Small intestine (tissue), 7 donors: ENCODE measurements around the gene COL23A1. TPM values are rescaled to one million over a fixed set of nuclear protein-coding genes. Genes with fewer than 3 reads are reported as not detected.

ENCODE experiments used
- DNase-seq, 2 donors: peaks; one replicate each; pipeline versions ENCODE4 v3.0.0 to v3.0.0-alpha.2; 2013
- FAIRE-seq: peaks from 2 replicates; lab custom pipeline; 2012; peaks lifted over from hg19 to GRCh38; lab: Jason Lieb, UNC
- H3K27ac ChIP-seq, 3 donors: one replicate each; pipeline ENCODE4 v1.5.1; 2013; ENCODE audit warnings: low read length in 2 of 3, mild to moderate bottlenecking in 2 of 3, control low read depth in 1 of 3, inconsistent platforms in 1 of 3, low read depth in 1 of 3, moderate library complexity in 1 of 3
- H3K27me3 ChIP-seq, 3 donors: one replicate each; pipeline ENCODE4 v1.6.1; 2013; ENCODE audit warnings: low read length in 3 of 3, inconsistent platforms in 1 of 3; ENCODE audit not compliant: control insufficient read depth in 3 of 3, insufficient read depth in 3 of 3
- H3K36me3 ChIP-seq, 3 donors: one replicate each; pipeline ENCODE4 v1.6.1; 2013; ENCODE audit warnings: low read length in 3 of 3, inconsistent platforms in 1 of 3, low read depth in 1 of 3, mild to moderate bottlenecking in 1 of 3, moderate library complexity in 1 of 3; ENCODE audit not compliant: control insufficient read depth in 3 of 3, insufficient read depth in 2 of 3
- H3K4me1 ChIP-seq, 3 donors: one replicate each; pipeline ENCODE4 v1.6.1; 2013; ENCODE audit warnings: low read length in 2 of 3, inconsistent platforms in 1 of 3, low read depth in 1 of 3, mild to moderate bottlenecking in 1 of 3, moderate library complexity in 1 of 3; ENCODE audit not compliant: control insufficient read depth in 3 of 3, insufficient read depth in 2 of 3
- H3K4me3 ChIP-seq, 3 donors: one replicate each; pipeline ENCODE4 v1.5.1; 2013; ENCODE audit warnings: low read length in 3 of 3, control low read depth in 1 of 3, inconsistent platforms in 1 of 3, low read depth in 1 of 3, mild to moderate bottlenecking in 1 of 3, moderate library complexity in 1 of 3
- H3K9me3 ChIP-seq, 2 donors: one replicate each; pipeline ENCODE4 v1.6.1; 2013; ENCODE audit warnings: low read depth in 1 of 2, low read length in 1 of 2; ENCODE audit not compliant: control insufficient read depth in 2 of 2, insufficient read depth in 1 of 2
- WGBS, 3 donors: extraction: QIAGEN DNeasy Blood & Tissue Kit; methylation state at CpG; one replicate each; pipeline ENCODE4 v1.1.7; 2013; 5-methylcytosine and 5-hydroxymethylcytosine counted together
- polyA plus RNA-seq, 4 donors: library from polyadenylated mRNA; stranded (reverse) in 3 of 4; unstranded in 1 of 4; fragments of 200-250 nt in 3 of 4; fragments of 120-200 nt in 1 of 4; gene quantifications; one replicate each; pipeline versions ENCODE4 v1.2.1 to v1.2.3, GENCODE V29; 2013
- donor health status: healthy with polysubstance abuse.
- donor health status: control.
- donor health status: control.
- donor health status: Bipolar disorder and iron deficiency.
- donor health status: healthy.

The COL23A1 gene
- polyA plus RNA-seq, 4 donors = 1.4 to 3.2 (median 1.6) TPM; not detected in 1

DNA sequence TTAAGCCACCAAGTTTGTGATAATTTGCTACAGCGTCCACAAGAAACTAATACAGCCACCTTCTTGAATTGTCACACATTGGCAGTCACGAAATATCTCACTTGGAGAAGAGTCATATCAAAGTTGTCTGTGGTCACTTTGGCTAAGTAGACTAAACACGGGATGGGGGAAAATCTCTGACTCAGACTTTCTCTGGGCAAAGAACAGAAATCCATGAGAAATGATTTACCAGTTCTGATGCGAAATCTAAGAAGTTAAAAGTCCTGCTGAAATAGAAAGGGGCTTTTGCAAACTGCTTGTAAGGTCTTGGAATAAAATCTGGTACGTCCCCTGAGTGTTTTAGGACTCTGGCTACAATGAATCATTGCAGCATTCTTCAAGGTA is 158.4 kb downstream of the COL23A1 start:
- H3K27ac ChIP-seq = no peak overlapping the region
- no peak for FAIRE-seq

DNA sequence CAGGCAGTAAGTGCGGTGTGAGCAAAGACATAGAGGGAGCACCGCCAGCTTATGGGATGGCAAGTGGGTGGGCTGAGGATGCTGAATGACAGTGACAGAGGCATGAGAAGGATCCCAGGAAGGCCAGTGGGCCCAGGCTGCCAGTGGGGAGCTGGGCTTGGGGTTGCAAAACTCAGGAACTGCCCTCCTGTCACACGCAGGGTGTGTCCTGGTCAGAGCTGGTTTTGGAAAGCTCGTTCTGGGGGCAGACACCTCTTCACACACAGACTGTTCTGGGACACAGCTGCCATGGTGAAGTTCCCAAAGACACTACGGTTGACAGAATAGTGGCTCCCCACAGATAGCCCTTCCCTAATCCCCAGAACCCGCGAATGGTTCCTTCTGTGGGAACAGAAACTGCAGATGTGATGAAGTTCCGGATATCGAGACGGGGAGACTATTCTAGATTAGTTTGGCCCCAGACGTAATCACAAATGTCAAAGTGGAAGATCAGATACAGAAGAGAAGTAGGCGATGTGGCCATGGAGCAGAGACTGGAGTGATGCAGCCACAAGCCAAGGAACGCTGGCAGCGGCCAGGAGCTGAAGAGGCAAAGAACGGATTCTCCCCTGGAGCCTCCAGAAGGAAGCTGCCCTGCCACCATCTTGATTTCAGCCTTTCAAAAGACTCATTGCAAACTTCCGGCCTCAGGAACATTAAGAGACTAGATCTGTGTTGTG is 159.0 kb downstream of the COL23A1 start:
- WGBS, 3 donors = 90 to 93% (median 91%) methylated on average over 16 of the region's 16 CpGs
- no peaks in the 10 kb centered on the region for H3K9me3 ChIP-seq
- no peaks in the 10 kb centered on the region for H3K27me3 ChIP-seq
- no peaks in the 10 kb centered on the region for H3K4me1 ChIP-seq
- no peak overlapping the region for H3K4me3 ChIP-seq
- no peaks in the 10 kb centered on the region for H3K36me3 ChIP-seq
- no peak overlapping the region for H3K27ac ChIP-seq
- FAIRE-seq (no peak), DNase-seq (no peak)

More for the DNA sequence above, 158.4 kb downstream of the COL23A1 start:
- WGBS, 3 donors = 71 to 81% (median 72%) methylated on average over 5 of the region's 5 CpGs
- no peak overlapping the region for H3K4me3 ChIP-seq
- H3K27me3 ChIP-seq = no peaks in the 10 kb centered on the region
- no peaks in the 10 kb centered on the region for H3K36me3 ChIP-seq
- H3K9me3 ChIP-seq = no peaks in the 10 kb centered on the region
- no peak for DNase-seq
- H3K4me1 ChIP-seq = no peaks in the 10 kb centered on the region

DNA sequence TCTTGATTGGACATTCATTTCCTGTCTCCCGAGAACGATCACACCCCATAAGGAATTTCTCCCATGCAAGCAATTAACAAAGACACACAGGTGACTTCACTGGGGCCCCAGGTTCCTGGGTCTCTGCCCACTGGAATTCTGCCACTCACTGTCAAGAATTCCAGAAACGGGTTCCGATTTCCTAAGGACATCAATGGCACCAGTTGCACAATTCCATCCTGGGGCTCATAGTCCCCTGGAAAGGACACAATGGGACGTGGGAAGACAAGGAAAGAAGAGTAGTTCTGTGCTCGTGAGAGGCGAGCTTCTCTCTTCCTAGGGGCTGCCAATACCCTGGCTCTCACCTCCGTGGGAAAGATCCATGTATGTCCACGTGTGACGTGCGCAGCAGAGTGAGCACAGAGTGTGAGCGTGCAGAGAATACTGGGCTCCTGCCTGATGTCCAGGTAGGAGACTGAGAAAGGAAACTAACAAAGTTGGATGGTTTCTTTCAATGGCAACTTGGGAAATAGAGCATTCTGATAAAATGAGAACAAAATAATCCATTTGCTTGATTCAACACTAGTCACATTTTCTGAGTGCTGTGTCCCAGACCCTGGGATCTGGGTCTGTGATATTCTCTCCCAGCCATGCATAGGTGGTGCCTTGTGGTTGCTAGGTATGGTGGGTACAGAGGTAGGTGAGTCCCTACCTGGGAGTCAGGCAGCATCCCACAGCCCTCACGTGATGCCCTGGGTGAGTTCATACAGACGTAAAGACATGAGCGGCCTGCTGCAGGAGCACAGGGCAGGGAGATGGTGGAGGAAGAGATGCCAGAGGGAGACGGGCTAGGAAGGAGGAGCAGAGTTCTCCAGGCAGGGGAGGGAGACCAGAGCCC is 159.8 kb downstream of the COL23A1 start:
- FAIRE-seq (no peak), DNase-seq (no peak)
- Histone ChIP-seq H3K4me1 (no peaks in the 10 kb centered on the region), H3K4me3 (no peak overlapping the region), H3K27ac (no peak overlapping the region), H3K9me3 (no peaks in the 10 kb centered on the region), H3K27me3 (no peaks in the 10 kb centered on the region), H3K36me3 (no peaks in the 10 kb centered on the region)
- 66 to 81% (median 68%) methylated on average over 16 of the region's 16 CpGs for WGBS, 3 donors

DNA sequence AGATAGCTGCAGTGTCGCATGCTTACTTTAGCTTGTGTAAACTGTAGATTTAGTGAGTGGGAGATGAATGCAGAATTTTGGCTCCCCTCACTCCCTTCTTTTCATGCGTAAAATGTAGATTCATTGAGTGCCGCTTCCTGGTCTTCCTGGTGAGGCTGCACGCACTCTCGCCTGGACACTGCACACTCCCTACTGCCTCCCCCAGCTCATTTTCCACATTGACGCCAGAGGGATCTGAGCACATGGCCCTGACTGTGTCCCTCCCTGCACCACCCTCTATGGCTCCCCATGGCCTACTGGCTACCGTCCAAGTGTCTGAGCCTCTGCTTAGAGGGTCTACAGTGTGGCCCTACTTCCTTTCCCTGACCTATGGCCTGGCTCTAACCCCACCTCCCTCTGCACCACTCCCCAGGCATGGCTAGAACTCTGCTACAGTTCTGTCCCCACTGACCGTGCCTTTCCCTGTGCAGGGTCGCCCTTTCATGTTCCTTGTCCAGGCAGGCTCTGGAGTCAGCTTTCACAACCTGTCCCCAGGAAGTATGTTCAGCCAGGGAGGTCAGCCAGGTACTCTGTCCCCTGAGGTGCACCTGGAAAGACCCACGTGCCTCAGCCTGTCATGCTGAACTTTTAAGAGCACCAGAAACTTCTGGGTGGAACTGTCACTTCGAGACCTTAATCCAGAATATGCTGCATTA is 160.6 kb downstream of the COL23A1 start:
- no peak overlapping the region for H3K27ac ChIP-seq
- DNase-seq (no peak), FAIRE-seq (no peak)
- WGBS, 3 donors = 69 to 81% (median 72%) methylated on average over 11 of the region's 11 CpGs
- H3K4me1 ChIP-seq = no peaks in the 10 kb centered on the region
- no peaks in the 10 kb centered on the region for H3K36me3 ChIP-seq
- no peaks in the 10 kb centered on the region for H3K9me3 ChIP-seq
- H3K27me3 ChIP-seq = no peaks in the 10 kb centered on the region
- H3K4me3 ChIP-seq = no peak overlapping the region

DNA sequence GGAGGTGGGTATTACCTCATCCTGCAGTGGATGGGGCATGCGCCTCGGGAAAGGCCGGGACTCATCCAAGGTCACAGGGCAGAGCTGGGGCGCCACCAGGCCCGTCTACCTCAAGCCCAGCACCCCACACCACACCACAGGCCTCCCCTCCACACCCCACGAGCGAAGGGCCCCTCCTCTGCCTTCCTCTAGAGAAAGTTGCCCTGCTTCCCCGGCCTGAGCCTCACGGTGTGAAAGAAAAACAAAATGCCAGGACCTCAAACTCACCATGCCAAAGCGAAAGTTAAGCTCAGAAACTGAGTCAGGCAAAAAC is 161.1 kb downstream of the COL23A1 start:
- FAIRE-seq = no peak
- no peaks in the 10 kb centered on the region for H3K9me3 ChIP-seq
- no peaks in the 10 kb centered on the region for H3K4me1 ChIP-seq
- no peak overlapping the region for H3K27ac ChIP-seq
- no peaks in the 10 kb centered on the region for H3K27me3 ChIP-seq
- 39 to 70% (median 51%) methylated on average over 10 of the region's 10 CpGs for WGBS, 3 donors
- no peak for DNase-seq
- no peak overlapping the region for H3K4me3 ChIP-seq
- H3K36me3 ChIP-seq = no peaks in the 10 kb centered on the region

DNA sequence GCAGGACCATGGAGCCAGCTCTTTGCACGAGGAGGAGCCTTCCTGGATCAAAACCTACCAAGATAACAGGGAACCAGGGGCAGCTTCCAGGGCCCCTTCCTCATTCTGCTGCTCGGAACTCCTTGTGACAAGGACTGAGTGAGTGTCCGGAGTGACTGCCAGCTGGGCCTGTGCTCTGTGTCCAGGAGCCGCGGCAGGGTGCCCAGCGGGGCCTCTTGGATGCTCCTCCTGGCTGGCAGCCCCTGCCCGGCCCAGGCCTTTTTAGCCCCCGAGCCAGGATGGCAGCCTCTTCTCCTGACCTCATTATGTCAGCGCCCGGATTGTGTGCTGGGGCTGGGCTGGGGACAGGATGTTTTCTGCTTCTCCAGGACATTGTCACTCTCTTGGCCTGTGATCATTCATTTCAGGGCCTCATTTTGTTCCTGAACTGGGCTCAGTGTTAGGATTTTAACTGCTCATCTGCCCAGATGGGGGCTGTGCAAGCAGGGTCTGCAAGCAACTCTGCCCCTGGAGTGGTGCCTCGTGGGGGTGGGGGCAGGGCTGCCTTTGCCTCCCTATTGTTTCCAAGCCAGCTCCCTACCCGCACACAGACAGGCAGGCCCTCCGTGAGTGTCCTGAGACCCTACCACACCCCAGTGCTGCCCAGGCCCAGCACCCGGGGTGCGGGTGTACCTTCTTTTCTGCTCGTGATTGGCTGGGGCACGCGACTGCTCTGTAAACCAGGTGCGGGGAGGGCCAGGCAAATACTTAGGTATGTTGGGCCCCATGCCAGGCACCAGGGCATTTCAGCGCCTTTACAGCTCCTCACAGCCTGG is 161.6 kb downstream of the COL23A1 start:
- no peaks in the 10 kb centered on the region for H3K27me3 ChIP-seq
- 68 to 79% (median 69%) methylated on average over 20 of the region's 20 CpGs for WGBS, 3 donors
- H3K36me3 ChIP-seq = no peaks in the 10 kb centered on the region
- no peak for DNase-seq
- no peak overlapping the region for H3K4me3 ChIP-seq
- no peak overlapping the region for H3K27ac ChIP-seq
- H3K9me3 ChIP-seq = no peaks in the 10 kb centered on the region
- FAIRE-seq = no peak
- no peaks in the 10 kb centered on the region for H3K4me1 ChIP-seq

DNA sequence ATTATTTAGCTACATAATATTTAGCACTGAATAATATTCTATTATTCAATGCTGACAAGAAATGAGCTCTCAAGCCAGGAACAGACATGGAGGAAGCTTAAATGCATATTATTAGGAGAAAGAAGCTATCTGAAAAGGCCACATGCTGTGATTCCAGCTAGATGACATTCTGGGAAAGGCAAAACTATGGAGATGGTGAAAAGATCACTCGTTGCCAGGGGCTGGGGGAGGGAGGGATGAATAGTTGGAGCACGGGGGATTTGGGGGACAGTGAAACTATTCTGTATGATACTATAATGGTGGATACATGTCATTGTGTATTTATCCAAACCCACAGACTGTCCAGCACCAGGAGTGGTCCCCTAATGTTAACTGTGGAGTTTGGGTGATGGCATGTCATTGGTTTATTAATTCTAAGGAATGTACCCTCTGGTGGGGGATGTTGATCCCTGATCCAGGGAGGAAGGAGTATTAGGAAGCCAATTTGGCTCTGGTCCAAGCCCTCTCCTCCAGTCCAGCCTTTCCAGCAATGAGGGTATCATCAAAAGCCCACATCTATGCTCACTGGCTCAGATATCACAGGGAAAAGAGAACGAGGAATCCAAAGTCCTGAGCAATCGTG is 162.5 kb downstream of the COL23A1 start:
- DNase-seq = no peak
- Histone ChIP-seq H3K9me3 (no peaks in the 10 kb centered on the region), H3K36me3 (no peaks in the 10 kb centered on the region), H3K4me1 (no peaks in the 10 kb centered on the region), H3K27ac (no peak overlapping the region), H3K4me3 (no peak overlapping the region), H3K27me3 (no peaks in the 10 kb centered on the region)
- no peak for FAIRE-seq
- 46 to 73% (median 70%) methylated on average over 4 of the region's 4 CpGs for WGBS, 3 donors
